Heart right ventricle (tissue), 16 donors: ENCODE data around the gene PRSS8. TPM values are rescaled to one million over a fixed set of nuclear protein-coding genes. Genes with fewer than 3 reads are reported as not detected.
"Not testable (repeated sequence)": the region's sequence is repeated elsewhere in the genome, so short reads cannot be mapped to it uniquely, and the experiment has no call there.

Source experiments
- ATAC-seq, 8 donors: fragments of 200-7000 bp; cut with Tn5 transposase; one replicate each; pipeline ENCODE4 v1.9.1; 2020; ENCODE audit warnings: mild to moderate bottlenecking in 8 of 8, moderate library complexity in 8 of 8, moderate number of reproducible peaks in 1 of 8
- DNase-seq, 2 donors: peaks; one replicate each; pipeline ENCODE4 v3.0.0-alpha.2; 2020
- H3K27ac ChIP-seq, 10 donors: fragments of 200-600 bp; sonication (generic) in 2 of 10; one replicate each; pipeline versions ENCODE4 v1.5.0 to v1.8.0; 2020 to 2022; ENCODE audit warnings: mild to moderate bottlenecking in 3 of 10
- H3K27me3 ChIP-seq, 7 donors: fragments of 200-600 bp; one replicate each; pipeline ENCODE4 v1.8.0; 2021 to 2022; ENCODE audit warnings: mild to moderate bottlenecking in 2 of 7
- H3K36me3 ChIP-seq, 9 donors: fragments of 200-600 bp; sonication (generic) in 1 of 9; one replicate each; pipeline versions ENCODE4 v1.5.0 to v1.8.0; 2020 to 2022; ENCODE audit warnings: mild to moderate bottlenecking in 2 of 9
- H3K4me1 ChIP-seq, 9 donors: fragments of 200-600 bp; sonication (generic) in 1 of 9; one replicate each; pipeline versions ENCODE4 v1.5.0 to v1.8.0; 2020 to 2022; ENCODE audit warnings: mild to moderate bottlenecking in 4 of 9
- H3K4me3 ChIP-seq, 10 donors: fragments of 200-600 bp; sonication (generic) in 2 of 10; one replicate each; pipeline versions ENCODE4 v1.5.0 to v1.8.0; 2020 to 2022; ENCODE audit warnings: mild to moderate bottlenecking in 7 of 10, moderate library complexity in 2 of 10
- H3K9me3 ChIP-seq, 11 donors: fragments of 200-600 bp in 10 of 11; sonication (generic) in 2 of 11; one replicate each; pipeline versions ENCODE4 v1.5.0 to v1.8.0; 2013 to 2022; ENCODE audit warnings: mild to moderate bottlenecking in 2 of 11, control low read depth in 1 of 11, moderate library complexity in 1 of 11
- CTCF ChIP-seq, 9 donors: fragments of 200-600 bp; sonication (generic) in 2 of 9; IDR thresholded peaks; one replicate each; pipeline versions ENCODE4 v1.5.0 to v1.8.0; 2021 to 2022; ENCODE audit warnings: antibody characterized with exemption in 9 of 9, mild to moderate bottlenecking in 5 of 9, moderate library complexity in 1 of 9
- WGBS, 2 donors: extraction: QIAGEN DNeasy Blood & Tissue Kit; methylation state at CpG; one replicate each; pipeline ENCODE4 v1.1.7; 2013; ENCODE audit warnings: inconsistent platforms in 1 of 2; 5-methylcytosine and 5-hydroxymethylcytosine counted together
- intact Hi-C, 10 donors: fragments of 100-400 bp; cut with DNase I; formaldehyde crosslinking; loops; one replicate each; pipeline versions ENCODE4 v1.11.1 to v1.14.2; 2022
- polyA plus RNA-seq, 2 donors: library from polyadenylated mRNA; stranded (reverse); fragments of 200-250 nt; gene quantifications; one replicate each; pipeline ENCODE4 v1.2.3, GENCODE V29; 2013
- total RNA-seq, 10 donors: library from RNA; stranded (reverse); fragmentation: NEBNext Ultra II Directional in 3 of 10; extraction: Animal tissue kit (Norgen Biotek cat#: 25700) in 3 of 10; gene quantifications; one replicate each; pipeline versions ENCODE4 v1.2.1 to v1.2.4, GENCODE V29; 2021 to 2023
- donor health status: Arrhythmogenic right ventricular cardiomyopathy.
- donor health status: ischemic (EF 13 %, LVEDD 7.1; RV severe dilation, severe dysfunction).
- donor health status: healthy with polysubstance abuse.
- donor health status: DM: no; HTN: yes; CAD: no.
- donor health status: DM: no; HTN: no; CAD: no.
- donor health status: ischemic (EF 25% LVEDD 6.9; RV normal size, moderate dysfunction).
- donor health status: ischemic (EF 25% LVEDD 5.7; RV mildly dilated, moderate dysfunction).
- donor health status: healthy.
- donor health status: DM: yes; HTN: yes; CAD: no.
- donor health status: Ischemic cardiomyopathy.
- donor health status: ischemic (EF 35%, LVEDD 5.7; RV mildly dilated, moderate dysfunction).
- donor health status: nonischemic (EF 11% LVEDD 7.7; RV severe dilation, severe dysfunction).
- donor health status: DM: yes; HTN: yes; CAD: no.
- donor health status: PGD.
- donor health status: ischemic (EF 29% LVEDD 5.4; RV normal size, mild dysfunction).
- donor health status: nonischemic (EF 23%, LVEDD 6.1; RV moderate dilation, normal function).

PRSS8 gene
- total and polyA plus RNA-seq, 12 donors = 0.09 to 0.57 (median 0.16) TPM; not detected in 7

- intact Hi-C loops = loop anchor here in 1 of 10 donors (2.0 kb wide), 1 partner anchor 36 kb away; no protein-coding TSS in a partner anchor
- Histone ChIP-seq H3K27me3 (no peaks in the 10 kb centered on the region), H3K27ac (peak overlapping the region; percentile 89 to 99 (median 94)), H3K9me3 (no peaks in the 10 kb centered on the region), H3K4me1 (peaks cover 10 to 52% (median 41%) of the 10 kb centered on the region in 9 donors), H3K4me3 (peak overlapping the region; percentile 71 to 94 (median 83)), H3K36me3 (peaks cover 0 to 25% (median 14%) of the 10 kb centered on the region in 9 donors)
- TF ChIP-seq CTCF (IDR thresholded peaks at IDR 0.05) = no peak
- peak in 3 of 8 donors; percentile 1 to 35 (median 2) for ATAC-seq
- peak in 1 of 2 donors; percentile 18 for DNase-seq
- WGBS, 2 donors = 1 to 2% methylated on average over 27 of the region's 27 CpGs
These were observed 43.8 kb upstream of the PRSS8 start for GRCh38 chr16:31179219-31179746.

- H3K27ac ChIP-seq = peak overlapping the region in 1 of 10 donors; percentile 38
- no peak for ATAC-seq
- peaks cover 0 to 3% (median 0%) of the 10 kb centered on the region in 9 donors for H3K36me3 ChIP-seq
- DNase-seq = no peak
- 78 to 79% methylated on average over 3 of the region's 3 CpGs for WGBS, 2 donors
- H3K9me3 ChIP-seq = no peaks in the 10 kb centered on the region
- H3K27me3 ChIP-seq = no peaks in the 10 kb centered on the region
- H3K4me1 ChIP-seq = peaks cover 2 to 30% (median 20%) of the 10 kb centered on the region in 9 donors
- intact Hi-C loops = no loop called here
- no peak for TF ChIP-seq CTCF (IDR thresholded peaks at IDR 0.05)
- no peak overlapping the region for H3K4me3 ChIP-seq
These were observed 41.6 kb upstream of the PRSS8 start for GRCh38 chr16:31177136-31177535.

- ATAC-seq (peak in 7 of 8 donors; percentile 64 to 98 (median 93)), DNase-seq (peak in 1 of 2 donors; percentile 20)
- H3K36me3 ChIP-seq, intact Hi-C loops, H3K4me3 ChIP-seq, H3K9me3 ChIP-seq, H3K27me3 ChIP-seq, H3K4me1 ChIP-seq: not testable (repeated sequence)
- no CpG with 5 or more reads among the region's 2 CpGs for WGBS, 2 donors
- H3K27ac ChIP-seq = peak overlapping the region in 9 of 10 donors; percentile 31 to 84 (median 66)
These were observed 34.5 kb upstream of the PRSS8 start for GRCh38 chr16:31170048-31170447.

- intact Hi-C loops = no loop called here
- ATAC-seq = no peak
- Histone ChIP-seq H3K27ac (no peak overlapping the region), H3K36me3 (no peaks in the 10 kb centered on the region), H3K4me3 (no peak overlapping the region), H3K9me3 (no peaks in the 10 kb centered on the region), H3K27me3 (no peaks in the 10 kb centered on the region), H3K4me1 (peaks cover 0 to 10% (median 0%) of the 10 kb centered on the region in 9 donors)
- DNase-seq = no peak
- WGBS, 2 donors = 74 to 77% methylated on average over 2 of the region's 2 CpGs
- no peak for TF ChIP-seq CTCF (IDR thresholded peaks at IDR 0.05)
These were observed 33.3 kb upstream of the PRSS8 start for GRCh38 chr16:31168848-31169247.

- Histone ChIP-seq H3K9me3 (no peaks in the 10 kb centered on the region), H3K4me1 (peaks cover 0 to 10% (median 0%) of the 10 kb centered on the region in 9 donors), H3K36me3 (no peaks in the 10 kb centered on the region), H3K27me3 (no peaks in the 10 kb centered on the region), H3K4me3 (no peak overlapping the region), H3K27ac (no peak overlapping the region)
- ATAC-seq (no peak), DNase-seq (no peak)
- no peak for TF ChIP-seq CTCF (IDR thresholded peaks at IDR 0.05)
- intact Hi-C loops = no loop called here
- 87 to 94% methylated on average over 8 of the region's 8 CpGs for WGBS, 2 donors
These were observed 31.8 kb upstream of the PRSS8 start for GRCh38 chr16:31167315-31167714.
